Measurements from ENCODE around the gene PPARGC1A.

Gene PPARGC1A

DNA sequence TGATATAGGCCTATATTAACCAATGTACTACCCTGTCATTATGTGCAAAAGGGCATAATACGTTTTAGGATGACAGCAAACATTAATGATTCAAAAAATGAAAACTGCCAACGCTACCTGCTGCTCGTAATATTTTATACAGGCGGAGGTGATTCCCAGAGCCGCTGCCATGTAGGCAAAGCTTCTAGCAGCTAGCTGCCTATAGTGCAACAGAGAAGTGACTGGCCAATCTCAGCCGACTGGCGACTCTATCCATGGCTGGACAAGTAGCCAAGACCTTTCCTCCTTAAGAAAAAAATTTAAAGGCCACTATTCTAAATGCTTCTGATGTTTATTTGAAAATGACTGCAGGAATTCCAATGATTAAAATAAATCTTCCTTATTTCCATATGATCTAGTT lies 1.9 kb downstream of the PPARGC1A start:
- no peak for TF ChIP-seq ZBTB7A (IDR thresholded peaks at IDR 0.05; ENCODE audit: low read depth)
- TF ChIP-seq, protein P1, sequence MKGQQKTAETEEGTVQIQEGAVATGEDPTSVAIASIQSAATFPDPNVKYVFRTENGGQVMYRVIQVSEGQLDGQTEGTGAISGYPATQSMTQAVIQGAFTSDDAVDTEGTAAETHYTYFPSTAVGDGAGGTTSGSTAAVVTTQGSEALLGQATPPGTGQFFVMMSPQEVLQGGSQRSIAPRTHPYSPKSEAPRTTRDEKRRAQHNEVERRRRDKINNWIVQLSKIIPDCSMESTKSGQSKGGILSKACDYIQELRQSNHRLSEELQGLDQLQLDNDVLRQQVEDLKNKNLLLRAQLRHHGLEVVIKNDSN (IDR thresholded peaks at IDR 0.05), result no peak
- no peak for TF ChIP-seq EGR1 (IDR thresholded peaks at IDR 0.05)
- TF ChIP-seq NFIC (IDR thresholded peaks at IDR 0.05), result no peak
- no peak for TF ChIP-seq EP300 (IDR thresholded peaks at IDR 0.05; ENCODE audit: borderline replicate concordance)

DNA sequence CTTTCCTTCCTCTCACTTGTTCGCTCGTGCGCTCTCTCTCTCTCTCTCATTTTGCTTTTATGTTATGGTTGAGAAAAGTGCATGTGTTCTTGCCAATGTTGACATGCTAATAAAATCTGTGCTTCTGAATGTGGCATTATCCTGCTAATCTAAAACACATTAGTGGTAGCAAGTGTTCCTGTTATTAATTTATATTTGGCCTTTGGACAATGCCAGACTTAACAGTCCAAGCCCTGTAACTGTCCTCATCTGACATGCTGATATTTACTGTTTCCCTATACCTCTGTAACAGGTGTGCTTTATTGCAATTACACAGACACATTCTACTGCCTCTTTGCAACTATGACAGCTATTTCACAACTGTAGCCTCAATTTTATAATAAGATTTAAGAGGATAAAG lies 2.7 kb downstream of the PPARGC1A start:
- TF ChIP-seq, protein P2, sequence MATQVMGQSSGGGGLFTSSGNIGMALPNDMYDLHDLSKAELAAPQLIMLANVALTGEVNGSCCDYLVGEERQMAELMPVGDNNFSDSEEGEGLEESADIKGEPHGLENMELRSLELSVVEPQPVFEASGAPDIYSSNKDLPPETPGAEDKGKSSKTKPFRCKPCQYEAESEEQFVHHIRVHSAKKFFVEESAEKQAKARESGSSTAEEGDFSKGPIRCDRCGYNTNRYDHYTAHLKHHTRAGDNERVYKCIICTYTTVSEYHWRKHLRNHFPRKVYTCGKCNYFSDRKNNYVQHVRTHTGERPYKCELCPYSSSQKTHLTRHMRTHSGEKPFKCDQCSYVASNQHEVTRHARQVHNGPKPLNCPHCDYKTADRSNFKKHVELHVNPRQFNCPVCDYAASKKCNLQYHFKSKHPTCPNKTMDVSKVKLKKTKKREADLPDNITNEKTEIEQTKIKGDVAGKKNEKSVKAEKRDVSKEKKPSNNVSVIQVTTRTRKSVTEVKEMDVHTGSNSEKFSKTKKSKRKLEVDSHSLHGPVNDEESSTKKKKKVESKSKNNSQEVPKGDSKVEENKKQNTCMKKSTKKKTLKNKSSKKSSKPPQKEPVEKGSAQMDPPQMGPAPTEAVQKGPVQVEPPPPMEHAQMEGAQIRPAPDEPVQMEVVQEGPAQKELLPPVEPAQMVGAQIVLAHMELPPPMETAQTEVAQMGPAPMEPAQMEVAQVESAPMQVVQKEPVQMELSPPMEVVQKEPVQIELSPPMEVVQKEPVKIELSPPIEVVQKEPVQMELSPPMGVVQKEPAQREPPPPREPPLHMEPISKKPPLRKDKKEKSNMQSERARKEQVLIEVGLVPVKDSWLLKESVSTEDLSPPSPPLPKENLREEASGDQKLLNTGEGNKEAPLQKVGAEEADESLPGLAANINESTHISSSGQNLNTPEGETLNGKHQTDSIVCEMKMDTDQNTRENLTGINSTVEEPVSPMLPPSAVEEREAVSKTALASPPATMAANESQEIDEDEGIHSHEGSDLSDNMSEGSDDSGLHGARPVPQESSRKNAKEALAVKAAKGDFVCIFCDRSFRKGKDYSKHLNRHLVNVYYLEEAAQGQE (IDR thresholded peaks at IDR 0.05; ENCODE audit: low read depth), result no peak
- TF ChIP-seq MAX (IDR thresholded peaks at IDR 0.05) (no peak), NFIC (IDR thresholded peaks at IDR 0.05) (no peak), CREB1 (IDR thresholded peaks at IDR 0.05; ENCODE audit: low read depth) (no peak), EP300 (IDR thresholded peaks at IDR 0.05; ENCODE audit: borderline replicate concordance) (no peak), YY1 (IDR thresholded peaks at IDR 0.05; ENCODE audit: low read depth) (no peak), TAF1 (IDR thresholded peaks at IDR 0.05; ENCODE audit: low read depth) (no peak), TCF12 (IDR thresholded peaks at IDR 0.05; ENCODE audit: low read depth) (no peak), EGR1 (IDR thresholded peaks at IDR 0.05) (no peak), CEBPB (IDR thresholded peaks at IDR 0.05) (no peak), FOXM1 (IDR thresholded peaks at IDR 0.05; ENCODE audit: borderline replicate concordance, low read depth) (no peak), ZBTB7A (IDR thresholded peaks at IDR 0.05; ENCODE audit: low read depth) (no peak), TEAD4 (IDR thresholded peaks at IDR 0.05) (no peak), RAD21 (IDR thresholded peaks at IDR 0.05; ENCODE audit: low read depth) (no peak)
- TF ChIP-seq, protein P1 (IDR thresholded peaks at IDR 0.05), result no peak

- TF ChIP-seq FOXM1 (IDR thresholded peaks at IDR 0.05; ENCODE audit: borderline replicate concordance, low read depth) (no peak), ZBTB7A (IDR thresholded peaks at IDR 0.05; ENCODE audit: low read depth) (no peak), MAX (IDR thresholded peaks at IDR 0.05) (no peak), EGR1 (IDR thresholded peaks at IDR 0.05) (no peak), TAF1 (IDR thresholded peaks at IDR 0.05; ENCODE audit: low read depth) (no peak), CEBPB (IDR thresholded peaks at IDR 0.05) (no peak)
- TF ChIP-seq, protein P1 (IDR thresholded peaks at IDR 0.05), result no peak
- TF ChIP-seq, protein P2 (IDR thresholded peaks at IDR 0.05; ENCODE audit: low read depth), result no peak
Observed at GRCh38 chr4:23885943-23886590, 3.8 kb downstream of the PPARGC1A start.

DNA sequence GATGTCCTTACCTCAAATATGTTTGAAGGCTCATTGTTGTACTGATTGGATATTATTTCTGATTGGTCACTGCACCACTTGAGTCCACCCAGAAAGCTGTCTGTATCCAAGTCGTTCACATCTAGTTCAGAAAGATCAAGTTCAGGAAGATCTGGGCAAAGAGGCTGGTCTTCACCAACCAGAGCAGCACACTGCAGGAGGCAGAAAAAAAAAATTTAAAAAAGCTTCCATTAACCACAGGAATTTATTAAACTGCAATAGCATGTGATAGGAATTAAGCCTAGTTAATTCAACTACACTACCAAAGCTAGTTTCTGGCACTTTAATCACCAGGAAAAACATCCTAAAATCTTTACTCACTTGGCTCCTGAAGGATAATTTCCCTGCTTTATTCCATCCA lies 5.1 kb downstream of the PPARGC1A start:
- TF ChIP-seq TCF12 (IDR thresholded peaks at IDR 0.05; ENCODE audit: low read depth), result no peak
- no peak for TF ChIP-seq CREB1 (IDR thresholded peaks at IDR 0.05; ENCODE audit: low read depth)
- TF ChIP-seq YY1 (IDR thresholded peaks at IDR 0.05; ENCODE audit: low read depth), result no peak
- no peak for TF ChIP-seq FOXM1 (IDR thresholded peaks at IDR 0.05; ENCODE audit: borderline replicate concordance, low read depth)
- TF ChIP-seq, protein P1 (IDR thresholded peaks at IDR 0.05), result no peak
- TF ChIP-seq CEBPB (IDR thresholded peaks at IDR 0.05), result no peak
- no peak for TF ChIP-seq EGR1 (IDR thresholded peaks at IDR 0.05)
- no peak for TF ChIP-seq NFIC (IDR thresholded peaks at IDR 0.05)
- TF ChIP-seq TAF1 (IDR thresholded peaks at IDR 0.05; ENCODE audit: low read depth), result no peak
- TF ChIP-seq, protein P2 (IDR thresholded peaks at IDR 0.05; ENCODE audit: low read depth), result no peak
- no peak for TF ChIP-seq TEAD4 (IDR thresholded peaks at IDR 0.05)
- no peak for TF ChIP-seq MAX (IDR thresholded peaks at IDR 0.05)
- no peak for TF ChIP-seq RAD21 (IDR thresholded peaks at IDR 0.05; ENCODE audit: low read depth)

Data from Ishikawa (cell line).